GM18505 (cell line): Measurements from ENCODE around the gene ESRRA.

ENCODE experiments used
- ATAC-seq: cut with Tn5 transposase; IDR thresholded peaks from one replicate; pipeline ENCODE4 v1.9.1; 2021; ENCODE audit not compliant: unreplicated experiment
- POLR2A ChIP-seq: IDR thresholded peaks from 4 replicates; pipeline ENCODE4 v1.6.1; 2011; ENCODE audit warnings: borderline replicate concordance; ENCODE audit not compliant: insufficient read depth, insufficient read length; ENCODE audit errors: extremely low read depth

The ESRRA gene

DNA sequence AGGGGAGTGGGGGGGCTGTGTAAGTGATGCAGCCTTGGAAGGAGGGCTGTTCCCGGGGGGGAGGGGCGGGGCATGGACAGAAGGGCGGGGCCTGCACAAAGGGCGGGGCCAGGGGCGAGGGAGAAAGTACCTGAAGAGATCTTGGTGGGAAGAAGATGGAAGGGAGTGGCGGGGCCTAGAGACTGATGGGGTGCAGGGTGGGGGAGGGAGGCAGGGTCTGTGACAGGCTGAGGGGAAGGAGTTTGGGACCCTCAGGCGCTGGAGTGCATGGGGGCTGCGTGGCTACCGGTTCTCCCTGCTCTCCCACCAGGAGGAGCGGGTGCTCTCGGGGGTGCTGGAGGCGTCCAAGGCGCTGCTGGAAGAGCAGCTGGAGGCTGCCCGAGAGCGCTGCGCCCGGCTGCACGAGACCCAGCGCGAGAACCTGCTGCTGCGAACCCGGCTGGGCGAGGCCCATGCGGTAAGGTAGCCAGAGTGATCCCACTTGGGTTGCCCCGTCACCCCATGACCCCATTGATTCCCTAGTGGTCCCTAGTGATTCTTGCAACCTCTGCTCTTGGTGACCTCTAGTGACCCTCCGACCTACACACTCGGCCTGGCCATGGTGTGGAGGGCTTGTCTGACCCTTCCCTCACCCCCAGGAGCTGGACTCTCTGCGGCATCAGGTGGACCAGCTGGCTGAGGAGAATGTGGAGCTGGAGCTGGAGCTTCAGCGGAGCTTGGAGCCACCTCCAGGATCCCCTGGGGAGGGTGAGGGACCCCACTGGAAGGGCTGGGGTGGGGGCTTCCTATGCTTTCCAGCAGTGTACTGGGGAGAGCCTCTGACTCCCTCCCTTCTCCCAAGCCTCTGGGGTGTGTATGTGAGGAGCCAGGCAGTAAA lies 37.8 kb downstream of the ESRRA start:
- ATAC-seq: no peak
- TF ChIP-seq POLR2A: no peak

DNA sequence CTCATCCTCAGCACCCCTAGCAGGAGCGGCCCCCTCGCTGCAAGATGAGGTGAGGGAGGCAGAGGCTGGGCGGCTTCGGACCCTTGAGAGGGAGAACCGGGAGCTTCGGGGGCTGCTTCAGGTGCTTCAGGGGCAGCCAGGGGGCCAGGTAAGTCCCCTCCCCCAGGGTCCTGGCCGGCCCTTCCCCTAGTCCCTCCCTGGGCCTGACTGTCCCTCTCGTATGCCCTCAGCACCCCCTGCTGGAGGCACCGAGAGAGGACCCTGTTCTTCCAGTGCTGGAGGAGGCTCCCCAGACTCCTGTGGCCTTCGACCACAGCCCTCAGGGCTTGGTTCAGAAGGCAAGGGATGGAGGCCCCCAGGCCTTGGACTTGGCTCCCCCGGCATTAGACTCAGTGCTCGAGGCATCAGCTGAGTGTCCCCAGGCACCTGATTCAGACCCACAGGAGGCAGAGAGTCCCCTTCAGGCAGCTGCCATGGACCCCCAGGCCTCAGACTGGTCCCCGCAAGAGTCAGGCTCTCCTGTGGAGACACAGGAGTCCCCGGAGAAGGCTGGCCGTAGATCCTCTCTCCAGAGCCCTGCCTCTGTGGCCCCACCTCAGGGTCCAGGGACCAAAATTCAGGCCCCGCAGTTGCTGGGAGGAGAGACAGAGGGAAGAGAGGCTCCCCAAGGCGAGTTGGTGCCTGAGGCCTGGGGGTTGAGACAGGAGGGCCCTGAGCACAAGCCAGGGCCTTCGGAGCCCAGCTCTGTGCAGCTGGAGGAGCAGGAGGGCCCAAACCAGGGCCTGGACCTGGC lies 38.6 kb downstream of the ESRRA start:
- ATAC-seq: no peak
- no peak for TF ChIP-seq POLR2A

DNA sequence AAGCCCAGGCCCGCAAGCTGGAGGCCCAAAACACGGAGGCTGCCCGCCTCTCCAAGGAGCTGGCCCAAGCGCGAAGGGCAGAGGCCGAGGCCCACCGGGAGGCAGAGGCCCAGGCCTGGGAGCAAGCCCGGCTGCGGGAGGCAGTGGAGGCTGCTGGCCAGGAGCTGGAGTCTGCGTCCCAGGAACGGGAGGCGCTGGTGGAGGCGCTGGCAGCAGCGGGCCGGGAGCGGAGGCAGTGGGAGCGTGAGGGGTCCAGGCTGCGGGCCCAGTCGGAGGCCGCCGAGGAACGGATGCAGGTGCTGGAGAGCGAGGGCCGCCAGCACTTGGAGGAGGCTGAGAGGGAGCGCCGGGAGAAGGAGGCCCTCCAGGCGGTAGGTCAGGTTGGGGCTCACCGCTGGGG lies 39.5 kb downstream of the ESRRA start:
- ATAC-seq: no peak
- TF ChIP-seq POLR2A: no peak

DNA sequence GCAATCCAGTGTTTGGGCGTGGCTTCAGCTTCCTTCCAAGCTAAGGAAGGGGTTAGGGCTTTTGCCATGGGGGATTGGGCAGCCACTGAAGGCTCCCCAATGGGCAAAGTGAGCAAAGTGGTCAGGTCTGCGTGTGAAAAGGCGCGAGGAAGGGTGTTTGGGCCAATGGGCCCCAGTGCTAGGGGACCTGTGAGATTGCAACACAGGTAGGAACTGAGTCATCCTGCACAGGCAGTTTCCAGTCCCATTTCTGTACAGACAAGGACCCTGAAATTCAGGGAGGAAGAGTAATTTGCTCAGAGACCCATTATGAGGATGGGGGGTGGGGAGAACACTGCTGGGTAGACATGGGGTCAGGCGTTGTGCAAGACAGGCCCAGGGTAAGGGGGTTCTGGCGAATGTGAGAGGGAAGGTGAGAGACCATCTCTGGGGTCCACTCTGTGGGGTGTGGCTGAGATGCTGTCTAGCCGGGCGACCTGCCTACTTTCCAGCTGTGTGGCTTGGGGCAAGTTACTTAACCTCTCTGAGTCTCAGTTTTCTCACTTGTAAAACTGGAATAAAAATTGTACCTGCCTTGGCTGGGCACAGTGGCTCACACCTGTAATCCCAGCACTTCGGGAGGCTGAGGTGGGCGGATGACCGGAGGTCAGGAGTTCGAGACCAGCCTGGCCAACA lies 42.0 kb downstream of the ESRRA start:
- ATAC-seq: no peak
- TF ChIP-seq POLR2A: no peak

DNA sequence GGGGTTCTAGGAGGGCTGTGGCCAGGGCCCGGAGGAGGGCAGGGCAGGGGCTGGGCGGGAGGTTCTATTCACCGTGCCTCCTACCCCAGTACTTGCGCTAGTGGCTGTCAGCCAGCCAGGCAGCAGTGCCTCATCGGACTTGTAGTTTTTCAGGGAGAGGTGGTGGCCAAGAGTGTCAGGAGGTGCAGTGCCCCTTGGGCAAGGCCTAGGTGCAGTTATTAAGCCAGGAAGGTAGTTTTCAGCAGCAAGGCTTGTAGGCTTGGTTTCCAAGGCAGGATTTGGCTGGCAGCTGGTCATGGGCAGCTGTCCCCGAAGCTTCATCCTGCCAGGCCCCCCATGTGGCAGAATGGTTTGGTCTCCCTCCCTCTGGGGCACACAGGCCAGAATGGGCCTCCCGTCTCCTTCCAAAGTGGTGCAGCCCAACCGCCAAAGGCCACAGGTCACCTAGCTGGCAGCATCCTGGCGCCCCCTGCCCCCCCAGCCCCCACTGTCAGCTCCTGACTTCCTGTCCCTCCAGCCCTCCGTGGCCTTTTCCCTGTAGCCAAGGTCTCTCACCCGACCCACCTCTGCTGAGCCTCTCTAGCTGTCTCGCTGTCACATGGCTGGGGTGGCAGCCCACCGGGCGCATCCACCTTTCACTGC lies 43.2 kb downstream of the ESRRA start:
- TF ChIP-seq POLR2A: no peak
- ATAC-seq: no peak

DNA sequence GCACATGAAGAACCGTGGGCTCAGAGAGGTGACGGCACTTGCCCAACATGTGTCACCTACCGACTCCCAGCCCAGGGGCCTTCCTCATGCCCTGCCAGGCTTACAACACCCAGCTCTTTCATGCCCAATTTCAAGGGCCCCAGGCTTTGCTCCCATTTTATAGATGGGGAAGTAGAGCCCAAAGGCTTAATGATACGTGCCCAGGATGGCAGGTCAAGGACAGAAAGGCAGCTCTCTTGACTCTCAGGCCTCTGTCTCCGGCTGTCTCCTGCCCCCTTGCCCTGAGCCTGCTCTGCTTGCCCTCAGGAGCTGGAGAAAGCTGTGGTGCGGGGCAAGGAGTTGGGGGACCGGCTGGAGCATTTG lies 43.7 kb downstream of the ESRRA start:
- no peak for ATAC-seq
- TF ChIP-seq POLR2A: no peak

DNA sequence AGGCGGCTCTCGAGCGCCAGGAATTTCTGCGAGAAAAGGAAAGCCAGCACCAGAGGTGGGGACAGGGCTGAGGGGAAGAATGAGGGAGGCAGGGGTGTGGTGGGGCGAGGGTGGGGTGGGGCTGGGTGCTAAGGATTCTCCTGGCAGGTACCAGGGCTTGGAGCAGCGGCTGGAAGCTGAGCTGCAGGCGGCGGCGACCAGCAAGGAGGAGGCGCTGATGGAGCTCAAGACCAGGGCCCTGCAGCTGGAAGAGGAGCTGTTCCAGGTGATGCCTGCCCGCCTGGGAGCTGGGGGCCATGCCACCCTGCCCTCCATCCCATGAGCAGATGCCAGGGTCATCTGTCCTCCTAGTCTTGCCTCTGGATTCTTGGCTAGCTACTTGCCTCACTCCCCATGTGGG lies 44.1 kb downstream of the ESRRA start:
- TF ChIP-seq POLR2A: no peak
- no peak for ATAC-seq

DNA sequence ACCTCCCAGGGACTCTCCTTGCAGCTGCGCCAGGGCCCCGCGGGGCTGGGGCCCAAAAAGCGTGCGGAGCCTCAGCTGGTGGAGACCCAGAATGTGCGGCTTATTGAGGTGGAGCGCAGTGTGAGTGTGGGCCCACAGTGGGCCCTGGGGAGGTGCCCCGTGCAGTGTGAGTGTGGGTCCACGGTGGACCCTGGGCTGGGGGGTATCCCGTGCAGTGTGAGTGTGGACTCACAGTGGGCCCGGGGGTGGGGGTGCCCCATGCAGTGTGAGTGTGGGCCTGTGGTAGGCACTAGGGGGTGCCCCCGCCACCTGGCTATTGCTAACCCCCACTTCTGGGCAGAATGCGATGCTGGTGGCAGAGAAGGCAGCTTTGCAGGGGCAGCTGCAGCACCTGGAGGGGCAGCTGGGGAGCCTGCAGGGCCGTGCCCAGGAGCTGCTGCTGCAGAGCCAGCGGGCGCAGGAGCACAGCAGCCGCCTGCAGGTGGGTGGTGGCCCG lies 45.9 kb downstream of the ESRRA start:
- no peak for TF ChIP-seq POLR2A
- ATAC-seq: no peak

DNA sequence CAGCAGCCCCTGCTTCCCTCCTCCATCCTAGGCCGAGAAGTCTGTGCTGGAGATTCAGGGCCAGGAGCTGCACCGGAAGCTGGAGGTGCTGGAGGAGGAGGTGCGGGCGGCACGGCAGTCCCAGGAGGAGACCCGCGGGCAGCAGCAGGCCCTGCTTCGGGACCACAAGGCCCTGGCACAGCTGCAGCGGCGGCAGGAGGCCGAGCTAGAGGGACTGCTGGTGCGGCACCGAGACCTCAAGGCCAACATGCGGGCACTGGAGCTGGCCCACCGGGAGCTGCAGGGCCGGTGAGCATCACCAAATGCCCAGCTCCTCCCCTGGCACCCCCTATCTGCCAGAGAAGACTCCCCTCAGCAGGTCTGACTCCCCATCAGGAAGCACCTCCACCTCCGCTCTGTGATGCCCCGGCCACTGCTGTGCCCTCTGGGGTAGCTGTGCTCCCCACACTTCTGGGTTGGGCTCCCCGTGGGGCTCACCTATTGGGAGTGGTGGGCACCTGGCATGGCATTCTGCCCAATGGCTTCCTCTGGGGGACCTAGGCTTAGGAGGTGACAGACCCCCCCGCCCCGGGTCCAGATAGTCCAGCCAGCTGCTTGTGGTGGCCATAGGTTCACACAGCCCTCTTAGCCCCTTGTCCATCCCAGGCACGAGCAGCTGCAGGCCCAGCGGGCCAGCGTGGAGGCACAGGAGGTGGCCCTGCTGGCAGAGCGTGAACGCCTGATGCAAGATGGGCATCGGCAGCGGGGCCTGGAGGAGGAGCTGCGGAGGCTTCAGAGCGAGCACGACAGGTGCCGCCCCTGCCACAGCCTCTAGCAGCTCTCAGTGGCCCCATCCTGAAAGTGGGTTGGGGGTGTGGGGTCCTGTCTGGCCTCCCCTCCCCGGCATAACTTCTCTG lies 47.0 kb downstream of the ESRRA start:
- no peak for TF ChIP-seq POLR2A
- ATAC-seq: no peak

DNA sequence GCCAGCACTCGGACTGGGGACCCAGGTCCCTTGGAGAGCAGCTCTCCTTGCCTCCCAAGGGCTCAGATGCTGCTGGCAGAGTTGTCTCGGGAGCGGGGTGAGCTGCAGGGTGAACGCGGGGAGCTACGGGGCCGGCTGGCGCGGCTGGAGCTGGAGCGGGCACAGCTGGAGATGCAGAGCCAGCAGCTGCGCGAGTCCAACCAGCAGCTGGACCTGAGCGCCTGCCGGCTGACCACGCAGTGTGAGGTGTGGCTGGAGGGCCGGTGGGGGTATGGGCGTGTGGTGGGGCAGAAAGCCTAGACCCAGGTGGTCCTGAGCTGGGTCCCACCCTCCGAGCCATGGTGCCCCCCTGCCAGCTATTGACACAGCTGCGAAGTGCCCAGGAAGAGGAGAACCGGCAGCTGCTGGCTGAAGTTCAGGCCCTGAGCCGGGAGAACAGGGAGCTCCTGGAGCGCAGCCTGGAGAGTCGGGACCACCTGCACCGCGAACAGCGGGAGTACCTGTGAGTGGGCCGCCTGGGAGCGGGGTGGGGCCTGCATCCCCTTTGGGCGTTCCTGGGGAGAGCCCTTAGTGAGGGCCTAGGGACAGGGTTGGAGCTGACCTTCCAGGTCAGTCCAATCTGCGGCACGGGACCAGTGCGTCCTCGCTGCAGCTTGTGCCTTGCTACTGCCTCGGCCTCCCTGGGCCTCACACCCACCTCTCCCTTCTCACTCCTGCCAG lies 47.8 kb downstream of the ESRRA start:
- no peak for TF ChIP-seq POLR2A
- no peak for ATAC-seq

DNA sequence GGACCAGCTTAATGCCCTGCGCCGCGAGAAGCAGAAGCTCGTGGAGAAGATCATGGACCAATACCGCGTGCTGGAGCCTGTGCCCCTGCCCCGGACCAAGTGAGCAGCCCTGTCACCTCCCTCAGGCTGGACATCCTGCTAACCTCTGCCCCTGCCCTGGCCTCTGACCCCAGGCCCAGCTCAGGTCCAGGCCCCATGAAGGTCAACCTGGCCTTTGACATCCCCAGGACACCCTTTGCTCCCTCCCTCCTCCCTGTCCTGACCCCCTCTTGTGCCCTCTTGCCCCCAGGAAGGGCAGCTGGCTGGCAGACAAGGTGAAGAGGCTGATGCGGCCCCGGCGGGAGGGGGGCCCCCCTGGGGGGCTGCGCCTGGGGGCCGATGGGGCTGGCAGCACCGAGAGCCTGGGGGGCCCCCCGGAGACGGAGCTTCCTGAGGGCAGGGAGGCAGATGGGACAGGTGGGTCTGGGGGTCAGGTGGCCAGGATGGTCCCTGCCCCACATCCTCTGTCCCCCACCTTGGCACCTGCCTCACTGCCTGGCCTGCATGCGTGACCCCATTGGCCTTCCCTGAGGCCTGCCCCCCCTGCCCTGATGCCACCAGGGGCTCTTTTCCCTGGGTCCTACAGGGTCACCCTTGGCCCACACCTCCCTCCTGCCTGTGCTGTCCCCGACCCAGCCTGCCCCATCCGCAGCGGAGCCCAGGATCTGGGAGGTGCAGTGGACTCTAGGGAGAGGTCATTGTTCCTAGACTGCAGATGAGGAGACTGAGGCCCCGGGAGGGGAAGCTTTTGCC lies 48.6 kb downstream of the ESRRA start:
- ATAC-seq: no peak
- TF ChIP-seq POLR2A: no peak

DNA sequence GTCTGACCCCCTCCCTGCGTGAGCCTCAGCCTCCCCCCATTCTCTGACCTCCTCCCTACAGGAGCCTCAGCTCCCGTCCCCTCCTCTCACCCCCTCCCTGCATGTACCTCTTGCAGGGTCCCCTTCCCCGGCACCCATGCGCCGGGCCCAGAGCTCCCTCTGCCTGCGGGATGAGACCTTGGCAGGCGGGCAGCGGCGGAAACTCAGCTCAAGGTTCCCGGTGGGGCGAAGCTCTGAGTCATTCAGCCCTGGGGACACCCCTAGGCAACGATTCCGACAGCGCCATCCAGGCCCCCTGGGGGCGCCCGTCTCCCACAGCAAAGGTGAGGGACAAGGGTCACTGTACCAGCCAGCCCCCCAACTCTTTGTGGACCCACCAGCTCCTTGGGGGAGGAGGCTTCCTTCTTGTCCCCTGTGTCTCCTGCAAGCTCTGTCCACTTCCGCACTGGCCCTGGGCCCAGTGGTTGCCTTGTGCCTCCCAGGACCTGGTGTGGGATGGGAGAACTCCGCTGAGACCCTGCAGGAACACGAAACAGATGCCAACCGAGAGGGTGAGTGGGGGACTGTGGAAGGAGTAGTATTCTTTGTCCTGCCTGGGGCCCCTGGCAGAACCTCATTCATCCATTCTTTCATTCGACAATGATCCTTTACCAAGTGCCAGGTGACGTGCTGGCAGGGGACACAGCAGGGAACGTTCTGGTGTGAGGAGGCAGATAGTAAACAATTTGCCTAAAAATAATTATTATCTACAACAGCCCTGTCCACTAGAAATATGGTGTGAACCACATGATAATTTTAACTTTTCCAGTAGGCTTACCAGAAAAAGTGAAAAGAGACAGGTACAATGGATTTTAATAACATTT lies 50.0 kb downstream of the ESRRA start:
- TF ChIP-seq POLR2A: no peak
- no peak for ATAC-seq
